HG03060 (cell line): Measurements from ENCODE around the gene SGCA.

Experiments
- ATAC-seq: cut with Tn5 transposase; IDR thresholded peaks from one replicate; pipeline ENCODE4 v1.9.1; 2021; ENCODE audit warnings: low read depth, moderate number of reproducible peaks; ENCODE audit not compliant: unreplicated experiment

SGCA gene

DNA sequence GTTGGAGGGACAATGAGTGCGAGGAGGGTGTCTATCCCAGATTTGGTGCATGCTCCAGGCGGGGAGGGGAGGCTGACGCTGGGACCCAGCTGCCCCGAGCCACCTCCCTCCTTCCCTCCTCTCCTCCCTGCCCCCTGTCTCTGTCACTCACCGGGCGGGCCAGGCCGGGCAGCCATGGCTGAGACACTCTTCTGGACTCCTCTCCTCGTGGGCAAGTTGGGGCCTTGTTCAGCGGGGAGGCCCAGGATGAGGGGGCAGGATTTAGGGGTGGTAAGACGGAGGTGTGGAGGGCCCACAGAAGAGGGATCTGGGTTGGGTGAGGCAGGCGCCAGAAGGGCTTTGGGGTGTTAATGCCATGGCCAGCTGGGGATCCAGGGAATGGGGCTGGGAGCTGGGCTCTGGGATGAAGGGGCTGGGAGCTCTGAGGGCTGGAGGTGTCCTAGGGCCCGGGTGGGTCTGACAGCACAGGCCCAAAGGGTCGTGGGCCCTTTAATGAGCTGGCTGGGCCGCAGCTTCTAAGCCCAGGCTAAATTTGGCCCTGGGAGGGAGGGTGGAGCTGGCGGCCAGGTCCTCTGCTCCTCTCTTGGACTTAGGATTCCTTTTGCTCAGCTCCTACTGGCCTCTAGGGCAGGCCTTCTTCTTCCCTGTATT is at the start of gene SGCA:
SGCA (plus strand) TSS at position 139 of the 651 bp plus-strand sequence; CDS start at position 175, 36 bp downstream.
- no peak for ATAC-seq

DNA sequence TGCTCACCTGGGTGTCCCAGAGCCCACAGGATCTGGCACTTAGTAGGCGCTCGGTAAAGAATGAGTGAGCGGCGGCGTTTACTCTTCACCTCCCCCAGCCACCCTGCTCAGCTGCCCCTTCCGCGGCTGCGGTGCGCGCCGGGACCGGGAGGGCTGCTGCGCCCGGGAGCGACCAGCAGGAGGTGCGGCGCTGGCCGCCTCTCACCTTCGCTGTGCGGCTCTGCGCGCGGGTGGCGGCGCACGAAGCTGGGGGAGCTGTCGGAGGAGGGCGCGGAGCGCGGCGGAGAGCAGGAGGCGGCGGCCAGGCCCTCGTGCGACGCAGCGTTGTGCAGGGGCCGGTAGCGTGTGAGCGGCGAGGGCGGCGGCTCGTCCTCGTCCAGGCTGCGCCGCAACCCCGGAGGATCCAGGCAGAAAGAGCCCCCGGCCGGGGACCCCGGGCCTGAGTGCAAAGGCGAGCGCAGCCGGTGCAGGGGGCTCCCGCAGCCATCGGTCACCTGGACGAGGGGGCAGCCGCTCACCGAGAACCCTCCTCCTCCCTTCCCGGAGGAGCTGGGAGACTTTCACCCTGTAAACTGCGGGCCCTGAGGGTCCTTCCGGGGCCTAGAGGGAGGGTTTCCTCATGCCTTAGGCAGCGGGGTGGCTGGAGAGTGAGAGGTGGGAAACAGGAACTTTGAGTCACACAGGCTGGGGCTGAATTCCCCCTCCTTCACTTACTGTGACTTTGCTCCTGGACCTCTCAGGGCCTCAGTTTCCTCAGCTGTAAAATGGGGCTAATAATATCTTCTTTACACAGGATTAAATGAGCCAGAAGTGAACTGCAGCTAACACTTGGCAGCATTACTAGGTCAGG is 48.4 kb upstream of the SGCA start:
- no peak for ATAC-seq

DNA sequence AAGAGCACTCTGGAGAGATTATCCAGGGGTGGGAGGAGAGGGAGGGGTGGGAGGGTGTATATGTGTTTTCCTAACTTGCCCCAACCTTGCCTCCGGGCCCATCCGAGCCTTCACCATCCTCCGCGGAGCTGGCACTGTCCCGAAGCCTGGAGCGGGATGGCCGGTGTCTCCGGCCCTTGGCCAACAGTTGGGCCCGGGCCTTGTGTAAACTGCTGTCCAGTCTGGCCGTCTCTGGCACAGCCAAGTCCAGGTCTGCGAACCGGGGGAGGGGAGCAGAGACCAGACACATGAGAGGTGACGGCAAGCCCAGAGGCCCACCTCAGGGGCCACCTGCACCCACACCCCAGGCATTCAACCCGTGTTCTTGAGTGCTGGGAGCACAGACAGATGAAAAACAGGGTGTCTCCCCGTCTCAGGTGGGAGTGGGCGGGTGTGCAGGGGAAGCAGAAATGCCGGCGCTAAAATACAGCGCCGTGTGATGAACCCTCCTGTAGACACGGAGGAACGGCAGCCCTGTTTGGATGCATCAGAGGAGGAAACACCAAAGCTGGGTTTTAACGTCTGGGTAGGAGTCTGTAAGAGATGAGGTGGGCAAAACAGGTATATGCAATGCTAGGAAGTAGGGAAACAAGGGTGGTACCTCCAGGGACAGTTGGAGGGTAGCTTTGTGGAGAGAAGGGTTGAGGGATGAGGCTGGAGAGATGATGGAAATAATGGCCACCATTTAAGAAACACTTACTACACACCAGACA is 47.6 kb upstream of the SGCA start:
- no peak for ATAC-seq

DNA sequence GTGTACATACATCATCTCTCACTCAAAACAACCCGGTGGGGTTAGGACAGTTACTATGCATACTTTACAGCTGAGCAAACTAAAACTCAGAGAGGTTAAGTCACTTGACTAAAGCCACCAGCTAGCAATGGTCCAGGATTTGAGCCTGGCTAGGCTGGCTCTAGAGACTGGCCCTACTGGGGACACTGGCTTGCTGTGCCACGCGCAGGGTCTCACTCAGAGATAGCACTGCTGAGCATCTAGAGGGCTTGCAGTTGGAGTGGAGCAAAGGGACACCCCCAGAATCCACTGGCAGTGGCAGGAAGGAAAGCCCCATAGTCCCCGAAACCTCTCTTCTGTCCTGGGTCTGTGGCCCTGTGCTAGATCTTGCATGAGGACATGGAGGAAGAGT is 47.0 kb upstream of the SGCA start:
- no peak for ATAC-seq

DNA sequence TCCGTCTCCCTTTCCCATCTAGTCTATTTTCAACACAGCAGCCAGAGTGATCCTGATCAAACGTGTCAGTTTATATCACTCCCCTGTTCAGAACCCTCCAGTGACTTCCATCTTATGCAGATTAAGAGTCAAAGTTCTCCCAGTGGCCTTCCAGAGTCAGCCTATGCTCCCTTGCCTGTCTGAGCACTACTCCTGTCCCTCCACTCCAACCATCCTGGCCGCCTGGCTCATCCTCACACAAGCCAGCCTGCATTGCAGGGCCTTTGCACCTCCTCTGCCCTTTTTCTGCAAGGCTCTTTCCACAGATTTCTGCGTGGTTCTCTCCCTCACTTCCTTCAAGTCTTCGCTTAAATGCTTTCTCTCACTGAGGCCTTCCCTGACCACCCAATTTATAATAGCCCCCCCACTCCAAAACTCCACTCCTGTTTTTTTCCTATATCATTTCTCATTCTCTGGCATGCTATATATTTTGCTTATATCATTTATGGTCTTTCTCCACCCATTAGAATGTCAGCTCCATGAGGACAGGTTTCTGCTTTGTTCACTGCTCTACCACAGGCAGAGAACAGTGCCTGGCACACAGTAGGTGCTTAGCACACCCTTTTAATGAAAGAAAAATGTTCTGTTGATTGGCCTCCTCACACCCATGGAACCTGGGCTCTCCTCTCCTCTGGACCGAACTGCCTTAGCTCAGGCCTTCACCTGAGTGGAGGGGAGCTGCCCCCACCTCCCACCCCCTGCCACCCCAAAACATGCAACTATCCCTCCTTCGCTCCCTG is 45.1 kb upstream of the SGCA start:
- ATAC-seq, result no peak

DNA sequence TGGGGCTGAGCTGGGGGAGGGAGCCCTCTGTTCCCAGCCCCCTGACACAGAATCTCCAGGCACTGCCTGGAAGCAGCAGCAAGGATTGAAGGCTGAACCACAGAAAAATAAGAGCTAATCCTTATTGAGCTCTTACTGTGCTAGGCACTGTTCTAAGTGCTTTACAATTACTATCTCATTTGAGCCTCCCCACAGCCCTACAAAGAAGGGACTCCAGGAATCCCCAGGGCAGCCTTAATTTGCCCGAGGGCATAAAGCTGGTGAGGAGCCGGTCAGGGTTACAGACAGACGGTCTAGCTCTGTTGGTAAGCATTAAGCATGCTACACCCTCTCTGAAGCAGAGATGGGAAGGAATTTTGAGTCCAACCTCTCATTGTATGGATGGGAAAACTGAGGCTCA is 42.9 kb upstream of the SGCA start:
- ATAC-seq, result no peak

DNA sequence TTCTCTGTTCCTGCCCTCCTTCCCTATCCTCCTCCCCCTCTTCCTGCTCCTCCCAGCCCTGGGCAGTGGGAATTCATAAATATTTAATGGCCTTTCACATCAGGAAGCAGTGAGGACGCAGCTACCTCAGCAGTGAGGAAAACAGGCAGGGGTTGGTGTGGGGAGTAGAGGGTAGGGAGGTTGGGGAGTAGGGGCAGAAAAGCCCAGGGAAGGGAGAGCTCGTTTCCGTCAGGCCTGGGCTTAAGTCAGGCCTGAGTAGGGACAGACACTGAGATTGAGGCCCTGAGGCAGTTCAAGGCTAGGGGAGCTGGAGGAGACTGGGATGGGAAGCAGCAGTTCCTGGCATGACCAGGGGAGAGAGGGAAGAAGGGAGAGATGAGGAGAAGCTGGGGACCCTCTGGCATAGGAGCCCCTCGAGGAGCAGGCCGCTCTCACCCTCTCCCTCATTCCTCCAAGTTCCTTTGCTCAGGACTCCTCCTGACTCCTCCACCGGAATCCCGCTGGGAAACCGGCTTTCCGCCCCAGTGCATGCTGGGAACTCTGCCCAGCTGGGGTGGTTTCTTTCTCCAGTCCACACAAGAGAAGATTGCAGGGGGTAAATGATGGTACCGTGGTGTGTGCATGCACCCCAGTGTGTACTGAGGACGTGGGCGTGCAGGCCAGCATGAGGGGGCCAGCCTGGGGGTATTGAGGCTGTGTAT is 42.0 kb upstream of the SGCA start:
- ATAC-seq, result no peak

DNA sequence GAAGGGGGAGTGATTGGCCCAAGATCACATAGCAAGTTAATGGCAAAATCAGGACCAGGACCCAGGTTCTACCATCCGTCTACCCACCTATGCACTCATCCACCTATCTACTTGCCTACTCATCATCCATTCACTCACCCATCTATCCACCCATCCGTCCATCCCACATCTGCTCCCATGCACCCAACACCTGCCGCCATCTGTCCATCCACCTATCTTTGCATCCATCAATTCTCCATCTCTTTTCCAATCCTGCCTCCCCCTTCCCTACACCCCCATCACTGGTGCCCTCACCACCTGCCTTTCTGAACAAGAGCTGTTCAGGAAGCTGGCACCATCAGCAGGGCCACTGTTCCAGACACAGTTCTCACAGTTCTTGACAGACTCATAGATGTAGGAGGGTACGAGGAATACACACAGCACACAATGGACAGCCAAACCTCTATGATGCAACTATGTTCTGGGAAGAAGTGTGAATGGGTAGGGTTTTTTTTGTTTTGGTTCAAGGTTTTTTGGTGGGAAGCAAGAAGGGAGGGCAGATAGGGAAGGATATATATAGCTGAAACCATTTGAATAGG is 40.3 kb upstream of the SGCA start:
- no peak for ATAC-seq

DNA sequence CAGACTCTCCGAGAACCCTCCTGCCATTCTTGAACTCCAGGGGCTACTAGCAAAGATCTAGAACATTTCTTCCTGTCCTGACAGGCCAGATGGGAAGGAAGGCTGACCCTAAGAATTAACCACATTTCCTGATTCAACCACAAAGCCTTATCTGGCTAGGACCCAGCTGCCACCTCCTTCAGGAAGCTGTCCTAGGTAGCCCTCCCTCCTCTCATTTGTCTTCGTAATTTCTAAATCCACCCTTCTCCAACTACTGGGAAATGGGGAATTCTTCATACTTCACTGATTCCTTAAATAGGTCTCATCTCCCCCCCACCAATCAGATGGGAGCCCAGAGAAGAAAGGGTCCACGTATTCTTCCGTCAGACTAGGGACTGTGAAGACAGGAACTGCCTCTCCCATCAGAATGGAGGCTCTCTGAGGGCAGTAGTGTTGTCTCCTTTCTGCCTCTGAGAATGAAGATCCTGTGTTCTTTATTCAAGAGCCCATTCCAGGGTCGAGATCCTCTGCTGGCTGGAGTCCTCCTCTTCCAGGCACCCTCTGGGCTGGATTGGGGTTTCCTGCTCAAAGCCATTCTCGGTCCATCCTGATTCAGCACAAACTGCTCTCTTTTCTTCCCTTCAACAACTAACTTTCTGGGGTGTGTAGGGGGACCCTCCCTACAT is 38.0 kb upstream of the SGCA start:
- no peak for ATAC-seq

DNA sequence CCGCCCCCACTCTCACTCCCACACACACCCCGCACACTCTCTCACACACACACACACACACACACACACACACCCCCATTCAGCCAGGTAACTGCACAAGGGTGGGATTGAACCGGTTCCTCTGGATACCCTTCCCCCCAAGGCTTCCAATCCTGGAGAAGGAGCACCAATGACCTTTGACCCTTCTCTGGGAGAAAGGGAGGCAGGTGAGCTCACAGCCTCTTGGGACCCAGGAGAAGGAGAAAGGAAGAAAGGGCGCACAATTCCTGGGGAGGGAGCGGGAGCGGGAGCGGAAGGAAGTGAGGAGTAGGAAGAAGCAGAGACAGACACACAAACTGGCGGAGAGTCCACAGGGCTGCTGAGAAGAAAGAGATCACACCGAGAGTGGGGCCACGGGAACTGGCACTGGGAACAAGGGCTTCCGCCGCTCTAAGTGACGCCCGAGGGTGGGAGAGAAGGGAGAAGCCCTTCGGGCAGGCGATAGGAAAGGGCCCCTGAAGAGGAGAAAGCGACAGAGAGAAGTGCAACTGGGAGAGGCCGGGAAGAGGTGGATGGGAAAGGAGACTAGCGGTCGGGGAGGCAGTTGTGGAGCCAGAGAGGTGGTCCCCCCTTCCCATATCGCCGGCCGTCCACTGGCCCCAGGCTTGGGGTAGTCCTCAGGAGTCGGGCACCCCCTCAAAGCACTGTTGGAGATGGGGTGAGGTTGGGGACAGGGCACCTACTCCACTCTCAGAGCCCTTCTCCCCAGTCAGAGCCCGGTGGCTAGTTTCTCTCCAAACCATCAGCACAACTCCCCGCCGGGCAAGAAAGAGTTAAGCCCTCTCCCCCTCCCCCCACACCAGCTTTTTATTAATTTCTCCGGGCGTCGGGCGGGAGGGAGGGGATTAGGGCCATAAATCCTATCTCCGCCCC is 37.1 kb upstream of the SGCA start:
- ATAC-seq, result no peak

DNA sequence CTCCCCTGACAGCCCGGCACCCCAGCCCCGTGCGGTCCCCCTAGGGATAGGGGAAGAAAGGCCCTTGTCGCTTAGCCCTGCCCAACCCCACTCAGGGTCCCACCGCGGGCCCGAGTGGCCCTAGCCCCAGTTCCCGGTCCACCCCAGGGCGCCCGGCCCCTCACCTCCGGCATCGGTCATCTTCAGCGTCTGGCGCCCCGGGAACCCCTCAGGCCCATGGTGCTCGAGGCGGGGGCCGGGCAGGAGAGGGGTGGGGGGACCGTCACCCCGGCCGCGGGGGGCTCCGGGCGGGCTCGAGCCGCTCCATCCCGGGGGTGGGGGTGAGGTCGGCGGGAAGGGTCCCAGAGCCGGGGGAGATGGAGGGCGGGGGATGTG is 36.5 kb upstream of the SGCA start:
- no peak for ATAC-seq

DNA sequence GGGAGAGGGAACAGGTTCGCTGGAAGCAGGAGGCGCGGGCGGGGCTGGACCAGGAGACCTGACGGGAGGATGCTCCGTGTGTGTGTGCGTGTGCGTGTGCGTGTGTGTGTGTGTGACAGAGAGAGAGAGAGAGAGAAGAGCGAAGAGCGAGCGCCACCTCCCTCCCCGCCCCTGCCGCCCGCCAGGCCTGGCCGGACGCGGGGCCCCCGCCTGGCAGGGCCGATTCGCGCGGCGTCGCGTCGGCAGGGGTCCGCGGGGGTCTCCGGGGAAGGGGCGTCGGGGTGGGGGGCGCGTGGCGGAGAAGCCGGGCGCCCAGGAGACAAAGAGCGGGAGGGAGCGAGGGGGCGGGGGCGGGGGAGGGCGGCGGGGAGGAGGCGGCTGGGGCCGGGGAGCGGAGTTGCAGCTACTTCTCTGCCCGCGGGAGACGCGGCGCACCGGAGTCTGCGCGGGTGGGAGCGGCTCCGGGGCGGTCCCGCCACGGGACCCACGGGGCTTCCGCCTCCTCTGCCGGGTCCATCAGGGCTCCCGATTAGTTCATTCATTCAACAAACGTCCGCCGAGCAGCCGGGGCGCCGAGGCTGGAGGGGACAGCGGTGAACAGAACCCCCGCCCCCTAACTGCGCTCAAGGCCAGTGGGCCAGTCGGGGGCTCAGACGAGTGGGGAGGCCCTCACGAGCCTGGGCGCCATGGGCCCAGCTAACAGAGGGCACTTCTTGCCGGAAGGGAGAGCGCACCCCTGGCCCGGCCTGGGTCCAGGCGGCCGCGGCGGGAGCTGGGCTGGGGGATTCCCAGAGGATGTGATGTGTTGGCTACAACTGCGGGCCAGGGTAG is 35.9 kb upstream of the SGCA start, which contains the start of gene SAMD14:
SAMD14 (minus strand) TSS at position 433 of the 831 bp plus-strand sequence. CDS start 5,201 bp downstream, outside the sequence.
- no peak for ATAC-seq

DNA sequence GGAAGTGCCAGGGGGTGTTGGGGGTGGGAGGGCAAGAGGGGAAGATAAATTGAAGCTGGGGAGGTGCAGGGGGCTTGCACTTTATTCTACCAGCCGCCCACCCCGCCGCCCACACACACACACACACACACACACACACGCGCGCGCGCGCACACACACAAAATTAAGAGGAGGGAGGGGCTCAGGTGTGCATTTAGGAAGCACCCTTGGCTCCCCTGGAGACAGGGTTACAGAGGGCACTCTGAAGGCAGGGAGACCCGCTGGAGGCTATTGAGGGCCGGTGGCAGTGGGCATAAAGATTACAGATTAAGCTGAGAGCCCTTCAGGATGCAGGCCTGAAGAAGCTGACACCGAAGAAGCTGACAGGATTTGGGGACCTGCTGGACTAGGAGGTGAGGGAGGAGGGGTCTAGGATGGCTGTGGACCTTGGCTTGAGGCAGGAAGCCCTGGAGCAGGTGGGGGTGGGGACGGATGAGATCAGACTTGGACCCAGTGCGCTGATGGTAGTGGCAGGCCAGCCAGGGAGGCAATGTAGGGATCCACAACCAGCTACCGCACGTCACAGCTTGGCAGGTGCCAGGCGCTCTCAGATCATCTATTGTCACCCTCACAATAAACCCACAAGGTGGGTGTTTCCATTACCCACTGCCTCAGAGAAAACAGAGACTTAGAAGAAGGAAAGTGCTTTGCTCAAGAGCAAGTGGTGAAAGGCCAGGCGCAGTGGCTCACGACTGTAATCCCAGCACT is 35.1 kb upstream of the SGCA start:
- no peak for ATAC-seq

DNA sequence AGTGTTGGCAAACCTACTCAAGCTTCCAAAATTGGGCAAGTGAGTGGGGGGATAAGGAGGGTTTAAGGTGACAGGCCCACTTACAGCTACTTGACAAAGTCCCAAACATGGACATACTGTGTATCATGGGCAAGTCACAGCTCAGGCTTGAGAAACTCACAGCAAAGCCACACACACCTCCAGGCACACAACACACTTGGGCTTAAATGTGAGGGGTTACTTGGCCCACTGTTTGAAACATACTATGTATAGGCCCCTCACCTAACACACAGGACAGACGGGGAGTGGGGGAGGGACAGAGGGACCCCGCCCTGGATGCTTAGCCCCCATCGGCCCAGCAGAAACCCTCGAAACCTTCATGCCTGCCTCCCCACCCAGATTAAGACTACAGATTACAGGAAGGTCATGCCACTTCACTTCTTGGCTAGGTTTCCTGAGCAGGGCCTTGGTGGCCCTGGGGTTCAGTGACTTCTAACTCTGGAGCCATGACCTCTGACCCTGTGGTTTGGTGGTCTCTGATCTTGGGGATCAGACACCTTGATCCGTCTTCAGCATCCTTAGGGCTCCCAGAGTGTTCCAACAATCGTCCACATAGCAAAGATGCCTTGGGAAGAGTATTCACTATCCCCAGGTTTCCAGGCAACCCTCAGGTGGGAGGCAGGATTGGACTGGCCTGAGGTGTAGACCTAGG is 33.6 kb upstream of the SGCA start:
- no peak for ATAC-seq

DNA sequence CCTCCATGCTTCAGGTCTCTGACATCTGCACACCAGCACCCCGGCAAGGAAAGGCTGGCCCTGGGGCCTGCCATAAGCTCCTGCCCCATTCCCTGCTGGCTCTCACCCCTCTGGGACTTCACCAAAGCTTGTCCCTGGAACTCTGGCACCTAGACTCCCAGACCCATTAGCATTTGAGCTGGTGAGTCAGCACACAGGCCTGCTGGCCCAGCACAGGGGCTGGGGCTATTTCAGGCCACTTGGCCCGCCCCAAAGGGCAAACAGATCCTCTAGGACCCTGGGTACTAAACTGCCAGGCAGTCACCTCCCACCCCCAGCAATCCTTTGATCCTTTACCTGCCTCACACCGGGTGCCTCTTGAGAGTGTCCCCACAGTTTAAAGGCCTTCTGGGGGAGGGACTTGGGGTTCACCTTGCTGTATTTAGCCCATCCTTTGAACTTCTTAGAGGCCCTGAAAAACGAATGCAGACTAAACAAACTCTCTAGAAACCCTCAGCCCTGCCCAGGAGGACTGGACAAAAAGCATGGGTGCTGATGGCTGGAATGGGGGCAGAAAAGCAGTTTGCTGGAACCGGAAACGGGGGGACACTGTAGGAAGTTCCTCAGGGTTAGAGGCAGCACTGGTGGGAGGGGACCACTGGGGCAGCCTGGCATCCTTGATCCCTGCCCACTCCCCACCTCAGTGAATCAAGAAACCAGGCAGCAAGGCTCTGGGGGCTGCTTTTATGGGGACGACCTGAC is 32.6 kb upstream of the SGCA start:
- no peak for ATAC-seq
